Vagina (tissue), 2 donors: ENCODE results near the gene DENND1A. TPM values are rescaled to one million over a fixed set of nuclear protein-coding genes. Genes with fewer than 3 reads are reported as not detected.

Source experiments
- DNase-seq, 2 donors: peaks; one replicate each; pipeline ENCODE4 v3.0.0-alpha.2; 2017; ENCODE audit errors: extremely low spot score in 2 of 2
- H3K27ac ChIP-seq: fragments of 200-600 bp; sonication (generic); one replicate; pipeline ENCODE4 v1.5.1; 2019
- H3K27me3 ChIP-seq: fragments of 200-600 bp; sonication (generic); one replicate; pipeline ENCODE4 v1.5.1; 2019
- H3K36me3 ChIP-seq, 2 donors: fragments of 200-600 bp; sonication (generic); one replicate each; pipeline ENCODE4 v1.5.1; 2017 to 2019
- H3K4me1 ChIP-seq: fragments of 200-600 bp; sonication (generic); one replicate; pipeline ENCODE4 v1.5.1; 2019
- H3K4me3 ChIP-seq, 2 donors: fragments of 200-600 bp; sonication (generic); 1 replicate in 1 of 2; 2 replicates in 1 of 2; pipeline ENCODE4 v1.5.1; 2016 to 2019
- H3K9me3 ChIP-seq: fragments of 200-600 bp; sonication (generic); one replicate; pipeline ENCODE4 v1.5.1; 2019
- POLR2A ChIP-seq, 2 donors: fragments of 450-650 bp; IDR thresholded peaks; one replicate each; pipeline ENCODE4 v1.6.1; 2017; ENCODE audit warnings: antibody characterized with exemption in 2 of 2, mild to moderate bottlenecking in 2 of 2, moderate library complexity in 2 of 2
- POLR2AphosphoS5 ChIP-seq, 2 donors: sonication (generic); formaldehyde crosslinking; IDR thresholded peaks; one replicate each; pipeline ENCODE4 v1.9.0; 2017; ENCODE audit warnings: antibody characterized with exemption in 2 of 2, mild to moderate bottlenecking in 2 of 2, low read depth in 1 of 2; ENCODE audit not compliant: insufficient read depth in 1 of 2
- intact Hi-C: fragments of 100-400 bp; cut with DNase I; formaldehyde crosslinking; loops from one replicate; pipeline ENCODE4 v1.15.1; 2023
- total RNA-seq: library from RNA; depleted of rRNA; stranded (reverse); fragments of >200 nt; gene quantifications from one replicate; pipeline ENCODE4 v1.2.3, GENCODE V29; 2016
- TF ChIP-seq, protein P1 (sequence below), 3 experiments: fragments of 450-650 bp in 2 of 3; fragments of 200-600 bp in 1 of 3; sonication (generic) in 1 of 3; IDR thresholded peaks; one replicate each; pipeline ENCODE4 v1.5.1; 2017 to 2019; ENCODE audit warnings: antibody characterized with exemption in 3 of 3, mild to moderate bottlenecking in 2 of 3, moderate library complexity in 2 of 3

DENND1A gene
- total RNA-seq, 1 donor from 2014 or later, result 20.4 TPM

GRCh38 chr9:123411636-123412035 lies 518.3 kb downstream of the DENND1A start:
- Histone ChIP-seq H3K4me3 (no peak overlapping the region), H3K27ac (no peak overlapping the region), H3K27me3 (no peaks in the 10 kb centered on the region), H3K36me3 (no peaks in the 10 kb centered on the region), H3K4me1 (peaks cover 11% of the 10 kb centered on the region), H3K9me3 (no peaks in the 10 kb centered on the region)
- no peak for DNase-seq
- TF ChIP-seq POLR2A (IDR thresholded peaks at IDR 0.05), result no peak
- no peak for TF ChIP-seq POLR2AphosphoS5 (IDR thresholded peaks at IDR 0.05; ENCODE audit: insufficient read depth in 1 of 2, low read depth in 1 of 2)
- intact Hi-C loops, result no loop called here

- Histone ChIP-seq H3K4me3 (no peak overlapping the region), H3K27ac (no peak overlapping the region), H3K27me3 (no peaks in the 10 kb centered on the region), H3K4me1 (peaks cover 13% of the 10 kb centered on the region), H3K36me3 (no peaks in the 10 kb centered on the region), H3K9me3 (no peaks in the 10 kb centered on the region)
- DNase-seq, result no peak
- intact Hi-C loops, result no loop called here
- TF ChIP-seq, protein P1, sequence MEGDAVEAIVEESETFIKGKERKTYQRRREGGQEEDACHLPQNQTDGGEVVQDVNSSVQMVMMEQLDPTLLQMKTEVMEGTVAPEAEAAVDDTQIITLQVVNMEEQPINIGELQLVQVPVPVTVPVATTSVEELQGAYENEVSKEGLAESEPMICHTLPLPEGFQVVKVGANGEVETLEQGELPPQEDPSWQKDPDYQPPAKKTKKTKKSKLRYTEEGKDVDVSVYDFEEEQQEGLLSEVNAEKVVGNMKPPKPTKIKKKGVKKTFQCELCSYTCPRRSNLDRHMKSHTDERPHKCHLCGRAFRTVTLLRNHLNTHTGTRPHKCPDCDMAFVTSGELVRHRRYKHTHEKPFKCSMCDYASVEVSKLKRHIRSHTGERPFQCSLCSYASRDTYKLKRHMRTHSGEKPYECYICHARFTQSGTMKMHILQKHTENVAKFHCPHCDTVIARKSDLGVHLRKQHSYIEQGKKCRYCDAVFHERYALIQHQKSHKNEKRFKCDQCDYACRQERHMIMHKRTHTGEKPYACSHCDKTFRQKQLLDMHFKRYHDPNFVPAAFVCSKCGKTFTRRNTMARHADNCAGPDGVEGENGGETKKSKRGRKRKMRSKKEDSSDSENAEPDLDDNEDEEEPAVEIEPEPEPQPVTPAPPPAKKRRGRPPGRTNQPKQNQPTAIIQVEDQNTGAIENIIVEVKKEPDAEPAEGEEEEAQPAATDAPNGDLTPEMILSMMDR (IDR thresholded peaks at IDR 0.05), result no peak
- TF ChIP-seq POLR2A (IDR thresholded peaks at IDR 0.05), result no peak
- no peak for TF ChIP-seq POLR2AphosphoS5 (IDR thresholded peaks at IDR 0.05; ENCODE audit: insufficient read depth in 1 of 2, low read depth in 1 of 2)
These were observed 518.7 kb downstream of the DENND1A start for GRCh38 chr9:123411191-123411590.

- TF ChIP-seq POLR2AphosphoS5 (IDR thresholded peaks at IDR 0.05; ENCODE audit: insufficient read depth in 1 of 2, low read depth in 1 of 2) (no peak), POLR2A (IDR thresholded peaks at IDR 0.05) (no peak)
- TF ChIP-seq, protein P1 (IDR thresholded peaks at IDR 0.05), result no peak
- no peaks in the 10 kb centered on the region for H3K27me3 ChIP-seq
- no peak for DNase-seq
- intact Hi-C loops, result no loop called here
- no peak overlapping the region for H3K4me3 ChIP-seq
- H3K4me1 ChIP-seq, result peaks cover 11% of the 10 kb centered on the region
- no peaks in the 10 kb centered on the region for H3K36me3 ChIP-seq
- no peaks in the 10 kb centered on the region for H3K9me3 ChIP-seq
- H3K27ac ChIP-seq, result no peak overlapping the region
These were observed 519.5 kb downstream of the DENND1A start for GRCh38 chr9:123410281-123410910.

DNA sequence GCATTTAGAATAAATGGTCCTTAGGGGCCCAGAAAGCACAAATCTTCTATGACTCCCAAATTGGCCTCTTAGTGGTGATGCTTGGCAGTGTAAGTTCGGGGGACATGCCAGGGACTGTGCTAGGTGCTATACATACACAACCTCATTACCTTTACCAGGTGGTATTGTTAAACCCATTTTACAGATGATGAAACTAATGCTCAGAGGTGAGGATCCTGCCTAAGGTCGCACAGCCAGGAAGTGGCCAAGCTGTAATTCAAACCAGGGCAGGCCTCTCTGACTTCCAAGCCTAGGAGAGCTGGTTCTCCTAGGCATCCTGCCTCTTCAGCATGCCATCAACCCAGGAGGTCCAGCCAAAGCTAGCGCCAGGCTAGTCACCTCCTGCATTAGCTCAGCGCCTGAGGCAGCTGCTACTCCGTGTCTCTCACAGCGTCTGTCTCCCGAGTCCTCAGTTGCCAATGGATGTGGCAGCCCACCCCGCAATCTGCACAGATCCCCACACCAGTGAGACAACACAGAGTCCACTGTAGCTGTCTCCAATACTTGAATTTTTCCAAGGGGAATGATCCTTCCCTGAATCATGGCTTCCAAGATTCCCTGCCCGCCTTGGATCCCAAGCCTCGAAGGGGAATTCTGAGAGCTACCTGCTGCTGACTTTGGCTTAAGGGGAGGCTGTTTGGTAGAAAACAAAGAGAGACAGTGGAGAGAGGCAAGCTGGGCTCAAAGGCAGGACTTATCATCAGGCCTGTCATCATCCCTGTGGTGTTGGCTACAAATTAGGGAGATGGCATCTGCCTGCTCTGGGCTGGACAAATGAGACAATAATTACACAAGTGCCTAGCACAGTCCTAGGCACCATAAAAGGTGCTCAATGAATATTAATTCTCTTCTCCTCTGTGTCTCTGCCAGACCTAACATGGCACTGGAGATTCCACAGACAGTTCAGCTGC lies 521.3 kb downstream of the DENND1A start:
- intact Hi-C loops, result no loop called here
- no peak for TF ChIP-seq POLR2AphosphoS5 (IDR thresholded peaks at IDR 0.05; ENCODE audit: insufficient read depth in 1 of 2, low read depth in 1 of 2)
- TF ChIP-seq, protein P1 (IDR thresholded peaks at IDR 0.05), result no peak
- TF ChIP-seq POLR2A (IDR thresholded peaks at IDR 0.05), result no peak
- DNase-seq, result no peak

DNA sequence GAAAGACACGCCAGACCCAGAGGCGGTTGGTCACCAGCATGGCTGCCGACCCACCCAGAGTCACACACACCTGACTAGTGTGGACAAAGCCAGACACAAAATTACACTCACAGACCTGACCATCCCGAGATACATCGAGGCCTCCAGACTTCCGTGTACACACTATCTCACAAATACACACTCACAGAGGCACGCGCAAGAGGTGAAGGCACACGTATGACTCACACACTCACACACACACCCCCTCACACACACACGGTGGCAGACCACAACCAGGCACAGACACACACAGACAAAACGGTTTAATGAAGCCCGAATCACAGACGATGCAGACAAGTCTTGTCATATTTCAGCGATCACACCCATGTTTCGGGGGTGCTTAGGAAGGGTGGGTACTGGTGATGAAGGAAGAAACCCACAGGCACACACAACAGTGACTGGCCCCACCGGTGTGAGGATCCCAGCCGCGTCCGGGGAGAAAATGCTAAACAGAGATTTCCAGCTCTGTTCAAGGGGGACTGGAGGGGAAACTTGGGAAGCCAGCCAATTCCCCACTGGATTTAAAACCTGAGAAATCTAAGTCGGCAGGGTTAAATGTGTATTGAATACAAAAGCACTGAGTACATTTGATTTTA lies 522.6 kb downstream of the DENND1A start:
- H3K9me3 ChIP-seq, result no peaks in the 10 kb centered on the region
- TF ChIP-seq, protein P1 (IDR thresholded peaks at IDR 0.05), result no peak
- DNase-seq, result no peak

More for the DNA sequence above, 521.3 kb downstream of the DENND1A start:
- Histone ChIP-seq H3K36me3 (no peaks in the 10 kb centered on the region), H3K4me3 (no peak overlapping the region), H3K27ac (no peak overlapping the region), H3K27me3 (no peaks in the 10 kb centered on the region), H3K4me1 (peaks cover 7% of the 10 kb centered on the region), H3K9me3 (no peaks in the 10 kb centered on the region)

More for the DNA sequence above, 522.6 kb downstream of the DENND1A start:
- Histone ChIP-seq H3K4me3 (no peak overlapping the region), H3K27ac (no peak overlapping the region), H3K27me3 (no peaks in the 10 kb centered on the region), H3K4me1 (peaks cover 7% of the 10 kb centered on the region), H3K36me3 (peaks cover 0 to 3% of the 10 kb centered on the region in 2 donors)
- intact Hi-C loops, result no loop called here
